ENCODE results near the gene NANOGP8. TPM values are rescaled to one million over a fixed set of nuclear protein-coding genes. Genes with fewer than 3 reads are reported as not detected.

The NANOGP8 gene
- total RNA-seq, 1 donor from 2014 or later: not detected

DNA sequence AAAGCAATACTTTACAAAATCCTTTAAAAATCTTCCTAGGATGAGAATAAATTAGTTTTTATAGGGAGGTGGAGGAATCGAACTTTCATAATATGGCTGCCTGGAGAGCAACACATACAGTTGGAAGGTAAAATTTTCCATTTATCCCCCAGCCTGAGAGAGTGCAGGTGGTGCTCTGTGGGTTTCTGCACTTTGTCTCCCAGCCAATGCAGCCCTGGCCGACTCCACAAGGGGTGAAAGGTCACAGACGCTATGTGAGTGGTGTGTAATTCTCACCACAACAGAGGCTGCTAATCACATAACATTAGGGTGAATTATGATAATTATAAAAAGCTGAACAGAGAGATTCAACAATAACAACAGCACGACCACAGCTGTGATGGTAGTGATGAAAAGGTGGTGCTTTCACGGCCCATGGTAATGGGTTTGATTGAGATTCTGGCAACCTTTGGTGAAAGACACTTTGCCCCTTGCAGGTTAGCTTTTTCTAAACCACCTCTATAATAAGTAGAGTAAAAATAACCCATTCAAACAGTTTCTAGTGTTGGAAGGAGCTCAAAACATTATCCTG, 30.1 kb upstream of the NANOGP8 start:
- intact Hi-C loops (cut with DNase I): no loop called here
- TF ChIP-seq, protein P1, sequence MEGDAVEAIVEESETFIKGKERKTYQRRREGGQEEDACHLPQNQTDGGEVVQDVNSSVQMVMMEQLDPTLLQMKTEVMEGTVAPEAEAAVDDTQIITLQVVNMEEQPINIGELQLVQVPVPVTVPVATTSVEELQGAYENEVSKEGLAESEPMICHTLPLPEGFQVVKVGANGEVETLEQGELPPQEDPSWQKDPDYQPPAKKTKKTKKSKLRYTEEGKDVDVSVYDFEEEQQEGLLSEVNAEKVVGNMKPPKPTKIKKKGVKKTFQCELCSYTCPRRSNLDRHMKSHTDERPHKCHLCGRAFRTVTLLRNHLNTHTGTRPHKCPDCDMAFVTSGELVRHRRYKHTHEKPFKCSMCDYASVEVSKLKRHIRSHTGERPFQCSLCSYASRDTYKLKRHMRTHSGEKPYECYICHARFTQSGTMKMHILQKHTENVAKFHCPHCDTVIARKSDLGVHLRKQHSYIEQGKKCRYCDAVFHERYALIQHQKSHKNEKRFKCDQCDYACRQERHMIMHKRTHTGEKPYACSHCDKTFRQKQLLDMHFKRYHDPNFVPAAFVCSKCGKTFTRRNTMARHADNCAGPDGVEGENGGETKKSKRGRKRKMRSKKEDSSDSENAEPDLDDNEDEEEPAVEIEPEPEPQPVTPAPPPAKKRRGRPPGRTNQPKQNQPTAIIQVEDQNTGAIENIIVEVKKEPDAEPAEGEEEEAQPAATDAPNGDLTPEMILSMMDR (IDR thresholded peaks at IDR 0.05): no peak
- H3K4me3 ChIP-seq: no peak overlapping the region
- H3K9me3 ChIP-seq: no peaks in the 10 kb centered on the region
- ATAC-seq (no peak), DNase-seq (no peak)
- H3K27me3 ChIP-seq: no peaks in the 10 kb centered on the region
- no peak overlapping the region for H3K27ac ChIP-seq
- H3K36me3 ChIP-seq: no peaks in the 10 kb centered on the region
- H3K4me1 ChIP-seq: no peaks in the 10 kb centered on the region

DNA sequence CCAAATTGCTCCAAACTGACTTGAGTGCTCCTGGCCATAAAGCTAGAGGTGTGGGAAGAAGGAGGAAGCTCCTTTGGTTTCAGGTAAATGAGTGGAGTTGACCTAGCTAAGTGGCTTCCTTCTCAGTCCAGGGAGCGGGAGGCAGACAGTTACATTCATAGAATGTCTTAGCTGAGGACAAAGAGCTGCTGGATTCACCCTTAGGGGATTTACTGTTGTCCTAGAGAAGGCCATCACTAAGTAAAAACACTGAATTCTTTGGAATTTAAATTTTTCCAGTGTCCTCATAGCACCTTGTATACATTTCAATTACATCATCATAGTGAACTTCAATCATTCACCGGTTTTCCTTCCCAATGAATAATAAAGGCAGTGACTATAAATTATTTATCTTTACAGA, 27.3 kb upstream of the NANOGP8 start:
- Histone ChIP-seq H3K4me3 (no peak overlapping the region), H3K36me3 (no peaks in the 10 kb centered on the region), H3K27ac (no peak overlapping the region), H3K4me1 (no peaks in the 10 kb centered on the region), H3K9me3 (no peaks in the 10 kb centered on the region), H3K27me3 (no peaks in the 10 kb centered on the region)
- TF ChIP-seq, protein P1 (IDR thresholded peaks at IDR 0.05): no peak
- intact Hi-C loops (cut with DNase I): no loop called here
- no peak for DNase-seq
- no peak for ATAC-seq

DNA sequence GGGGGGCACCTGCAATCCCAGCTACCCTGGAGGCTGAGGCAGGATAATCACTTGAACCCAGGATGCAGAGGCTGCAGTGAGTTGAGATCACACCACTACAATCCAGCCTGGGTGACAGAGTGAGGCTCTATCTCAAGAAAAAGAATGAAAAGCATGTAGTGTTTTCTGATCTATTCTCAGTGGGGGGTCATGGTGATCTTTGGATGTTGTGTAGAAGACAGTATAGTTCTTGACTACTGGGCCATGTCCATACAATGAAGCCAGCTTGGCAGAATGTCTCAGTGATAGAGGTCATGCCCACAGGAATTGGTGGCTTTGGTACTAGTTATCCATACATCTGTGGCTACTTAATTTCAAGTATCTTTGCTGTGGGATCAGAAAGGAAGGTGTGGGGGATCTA, 26.8 kb upstream of the NANOGP8 start:
- H3K27me3 ChIP-seq: no peaks in the 10 kb centered on the region
- ATAC-seq (no peak), DNase-seq (no peak)
- TF ChIP-seq, protein P1 (IDR thresholded peaks at IDR 0.05): no peak
- intact Hi-C loops (cut with DNase I): no loop called here
- H3K9me3 ChIP-seq: no peaks in the 10 kb centered on the region
- no peak overlapping the region for H3K4me3 ChIP-seq
- no peaks in the 10 kb centered on the region for H3K4me1 ChIP-seq
- no peaks in the 10 kb centered on the region for H3K36me3 ChIP-seq
- no peak overlapping the region for H3K27ac ChIP-seq

GRCh38 chr15:35108453-35108852, 23.4 kb upstream of the NANOGP8 start:
- intact Hi-C loops (cut with DNase I): no loop called here
- no peaks in the 10 kb centered on the region for H3K4me1 ChIP-seq
- H3K27me3 ChIP-seq: no peaks in the 10 kb centered on the region
- ATAC-seq: no peak
- no peaks in the 10 kb centered on the region for H3K9me3 ChIP-seq
- H3K4me3 ChIP-seq: no peak overlapping the region
- no peak for DNase-seq
- H3K27ac ChIP-seq: no peak overlapping the region
- TF ChIP-seq, protein P1 (IDR thresholded peaks at IDR 0.05): no peak
- H3K36me3 ChIP-seq: no peaks in the 10 kb centered on the region

GRCh38 chr15:35107561-35107960, 22.5 kb upstream of the NANOGP8 start:
- Histone ChIP-seq H3K4me3 (no peak overlapping the region), H3K4me1 (no peaks in the 10 kb centered on the region), H3K9me3 (no peaks in the 10 kb centered on the region), H3K36me3 (no peaks in the 10 kb centered on the region), H3K27ac (no peak overlapping the region), H3K27me3 (no peaks in the 10 kb centered on the region)
- TF ChIP-seq, protein P1 (IDR thresholded peaks at IDR 0.05): no peak
- DNase-seq (no peak), ATAC-seq (no peak)
- intact Hi-C loops (cut with DNase I): no loop called here

GRCh38 chr15:35107122-35107521, 22.0 kb upstream of the NANOGP8 start:
- H3K9me3 ChIP-seq: no peaks in the 10 kb centered on the region
- H3K4me1 ChIP-seq: no peaks in the 10 kb centered on the region
- no peak overlapping the region for H3K4me3 ChIP-seq
- H3K36me3 ChIP-seq: no peaks in the 10 kb centered on the region
- intact Hi-C loops (cut with DNase I): no loop called here
- TF ChIP-seq, protein P1 (IDR thresholded peaks at IDR 0.05): no peak
- ATAC-seq (no peak), DNase-seq (no peak)
- no peak overlapping the region for H3K27ac ChIP-seq
- no peaks in the 10 kb centered on the region for H3K27me3 ChIP-seq
